ENCODE measurements around the gene TNRC6A. TPM values are rescaled to one million over a fixed set of nuclear protein-coding genes. Genes with fewer than 3 reads are reported as not detected.

TNRC6A gene
- total RNA-seq, 2 experiments from 2014 or later = 27.7 to 28.9 TPM

- Mint-ChIP-seq H3K9me3 (peaks cover 9% of the 10 kb centered on the region), H3K36me3 (ENCODE audit: low read depth) (no peaks in the 10 kb centered on the region), H3K27me3 (peaks cover 2% of the 10 kb centered on the region), H3K27ac (no peak overlapping the region), H3K4me1 (ENCODE audit: low read depth) (no peaks in the 10 kb centered on the region), H3K4me3 (no peak overlapping the region)
- CTCF ChIA-PET = no interaction called here
- TF ChIP-seq, protein P1, sequence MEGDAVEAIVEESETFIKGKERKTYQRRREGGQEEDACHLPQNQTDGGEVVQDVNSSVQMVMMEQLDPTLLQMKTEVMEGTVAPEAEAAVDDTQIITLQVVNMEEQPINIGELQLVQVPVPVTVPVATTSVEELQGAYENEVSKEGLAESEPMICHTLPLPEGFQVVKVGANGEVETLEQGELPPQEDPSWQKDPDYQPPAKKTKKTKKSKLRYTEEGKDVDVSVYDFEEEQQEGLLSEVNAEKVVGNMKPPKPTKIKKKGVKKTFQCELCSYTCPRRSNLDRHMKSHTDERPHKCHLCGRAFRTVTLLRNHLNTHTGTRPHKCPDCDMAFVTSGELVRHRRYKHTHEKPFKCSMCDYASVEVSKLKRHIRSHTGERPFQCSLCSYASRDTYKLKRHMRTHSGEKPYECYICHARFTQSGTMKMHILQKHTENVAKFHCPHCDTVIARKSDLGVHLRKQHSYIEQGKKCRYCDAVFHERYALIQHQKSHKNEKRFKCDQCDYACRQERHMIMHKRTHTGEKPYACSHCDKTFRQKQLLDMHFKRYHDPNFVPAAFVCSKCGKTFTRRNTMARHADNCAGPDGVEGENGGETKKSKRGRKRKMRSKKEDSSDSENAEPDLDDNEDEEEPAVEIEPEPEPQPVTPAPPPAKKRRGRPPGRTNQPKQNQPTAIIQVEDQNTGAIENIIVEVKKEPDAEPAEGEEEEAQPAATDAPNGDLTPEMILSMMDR (IDR thresholded peaks at IDR 0.05) = no peak
- intact Hi-C loops (cut with micrococcal nuclease) = no loop called here
- POLR2A ChIA-PET = no interaction called here
- no peak for DNase-seq
- ATAC-seq = no peak
Observed at GRCh38 chr16:24861461-24861860, 132.0 kb downstream of the TNRC6A start.

- CTCF ChIA-PET = interaction anchor here (0.8 kb wide), 1 partner anchor 11 kb away, joined by 3 read pairs; no protein-coding TSS in a partner anchor
- ATAC-seq (no peak), DNase-seq (no peak)
- POLR2A ChIA-PET = interaction anchor here (0.7 kb wide), 1 partner anchor 91 kb away, joined by 3 read pairs; no protein-coding TSS in a partner anchor
- no peaks in the 10 kb centered on the region for H3K36me3 Mint-ChIP-seq (ENCODE audit: low read depth)
- H3K27me3 Mint-ChIP-seq = no peaks in the 10 kb centered on the region
- intact Hi-C loops (cut with micrococcal nuclease) = no loop called here
- no peak overlapping the region for H3K4me3 Mint-ChIP-seq
- no peak overlapping the region for H3K27ac Mint-ChIP-seq
- no peaks in the 10 kb centered on the region for H3K4me1 Mint-ChIP-seq (ENCODE audit: low read depth)
- H3K9me3 Mint-ChIP-seq = peaks cover 9% of the 10 kb centered on the region
- TF ChIP-seq, protein P1 (IDR thresholded peaks at IDR 0.05) = no peak
Observed at GRCh38 chr16:24863582-24864437, 134.4 kb downstream of the TNRC6A start.

DNA sequence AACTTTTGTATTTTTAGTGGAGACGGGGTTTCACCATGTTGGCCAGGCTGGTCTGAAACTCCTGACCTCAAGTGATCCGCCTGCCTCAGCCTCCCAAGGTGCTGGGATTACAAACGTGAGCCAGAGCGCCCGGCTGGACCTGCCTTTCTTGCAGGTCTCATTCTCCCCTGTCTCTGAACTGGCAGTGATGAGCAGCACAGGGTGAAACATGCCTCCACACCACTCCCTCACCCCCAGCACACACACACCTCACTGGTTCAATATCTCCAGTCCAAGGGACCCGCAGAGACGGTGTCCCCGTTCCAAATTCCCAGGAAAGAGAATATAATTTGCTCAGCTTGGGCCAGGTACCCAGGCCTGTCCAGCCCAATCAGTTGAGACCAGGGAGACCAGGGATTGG, 139.6 kb downstream of the TNRC6A start:
- no peak overlapping the region for H3K4me3 Mint-ChIP-seq
- ChIA-PET CTCF (no interaction called here), POLR2A (no interaction called here)
- intact Hi-C loops (cut with micrococcal nuclease) = no loop called here
- TF ChIP-seq, protein P1 (IDR thresholded peaks at IDR 0.05) = no peak
- DNase-seq = no peak
- no peak overlapping the region for H3K27ac Mint-ChIP-seq
- peaks cover 2% of the 10 kb centered on the region for H3K9me3 Mint-ChIP-seq
- H3K36me3 Mint-ChIP-seq (ENCODE audit: low read depth) = no peaks in the 10 kb centered on the region
- ATAC-seq = no peak
- H3K27me3 Mint-ChIP-seq = no peaks in the 10 kb centered on the region
- no peaks in the 10 kb centered on the region for H3K4me1 Mint-ChIP-seq (ENCODE audit: low read depth)

DNA sequence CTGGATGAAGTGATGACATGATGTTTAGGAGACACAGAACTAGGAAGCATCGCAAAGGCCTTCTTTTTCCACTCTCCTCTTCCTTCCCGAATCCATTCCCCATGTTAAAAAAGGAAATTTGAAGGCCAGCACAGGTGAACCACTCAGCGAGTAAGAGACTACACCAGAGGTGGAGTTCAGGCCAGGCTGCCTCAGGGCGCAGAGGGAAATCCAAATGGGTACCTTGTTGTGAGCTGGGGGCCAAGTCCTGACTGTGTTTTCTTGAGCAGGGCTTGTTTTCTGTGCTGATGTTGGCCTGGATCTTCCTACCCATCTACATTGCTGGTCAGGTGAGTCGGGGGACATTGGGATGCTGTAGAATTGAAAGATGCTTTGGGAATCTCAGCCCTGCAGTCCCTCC, 142.4 kb downstream of the TNRC6A start:
- no peaks in the 10 kb centered on the region for H3K4me1 Mint-ChIP-seq (ENCODE audit: low read depth)
- no peaks in the 10 kb centered on the region for H3K36me3 Mint-ChIP-seq (ENCODE audit: low read depth)
- no peak overlapping the region for H3K27ac Mint-ChIP-seq
- TF ChIP-seq, protein P1 (IDR thresholded peaks at IDR 0.05) = no peak
- H3K27me3 Mint-ChIP-seq = no peaks in the 10 kb centered on the region
- POLR2A ChIA-PET = interaction anchor here (0.7 kb wide), 1 partner anchor 44 kb away, joined by 4 read pairs; no protein-coding TSS in a partner anchor
- DNase-seq = no peak
- CTCF ChIA-PET = no interaction called here
- intact Hi-C loops (cut with micrococcal nuclease) = no loop called here
- no peak for ATAC-seq
- no peaks in the 10 kb centered on the region for H3K9me3 Mint-ChIP-seq
- no peak overlapping the region for H3K4me3 Mint-ChIP-seq

DNA sequence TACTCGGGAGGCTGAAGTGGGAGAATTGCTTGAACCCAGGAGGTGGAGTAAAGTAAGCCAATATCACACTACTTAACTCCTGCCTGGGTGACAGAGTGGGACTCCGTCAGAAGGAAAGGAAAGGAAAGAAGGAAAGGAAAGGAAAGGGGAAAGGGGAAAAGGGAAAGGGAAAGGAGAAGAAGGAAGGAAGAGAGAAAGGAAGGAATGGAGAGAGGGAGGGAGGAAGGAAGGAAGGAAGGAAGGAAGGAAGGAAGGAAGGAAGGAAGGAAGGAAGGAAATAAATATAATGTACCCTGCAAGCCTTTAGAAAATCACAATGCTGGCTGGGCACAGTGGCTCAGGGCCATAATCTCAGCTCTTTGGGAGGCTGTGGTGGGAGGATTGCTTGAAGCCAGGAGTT, 143.6 kb downstream of the TNRC6A start:
- TF ChIP-seq, protein P1 (IDR thresholded peaks at IDR 0.05) = no peak
- CTCF ChIA-PET = no interaction called here
- no peaks in the 10 kb centered on the region for H3K4me1 Mint-ChIP-seq (ENCODE audit: low read depth)
- POLR2A ChIA-PET = no interaction called here
- H3K27me3 Mint-ChIP-seq = no peaks in the 10 kb centered on the region
- H3K4me3 Mint-ChIP-seq = no peak overlapping the region
- intact Hi-C loops (cut with micrococcal nuclease) = no loop called here
- no peaks in the 10 kb centered on the region for H3K36me3 Mint-ChIP-seq (ENCODE audit: low read depth)
- H3K27ac Mint-ChIP-seq = no peak overlapping the region
- ATAC-seq (no peak), DNase-seq (no peak)
- no peaks in the 10 kb centered on the region for H3K9me3 Mint-ChIP-seq

All from activated CD8-positive, alpha-beta T cell treated with anti-CD3 and anti-CD28 coated beads for 36 hours (primary cell).